ENCODE measurements around the gene RSKR. TPM values are rescaled to one million over a fixed set of nuclear protein-coding genes. Genes with fewer than 3 reads are reported as not detected.

RSKR gene
- total and polyA plus RNA-seq, 2 experiments from 2014 or later: 7.5 to 38.8 TPM

- TF ChIP-seq ETS1 (IDR thresholded peaks at IDR 0.05): no peak
- no peak for TF ChIP-seq ZNF331 (CRISPR knock-in tag; IDR thresholded peaks at IDR 0.05; ENCODE audit: low read depth)
- no peak for TF ChIP-seq JUNB (IDR thresholded peaks at IDR 0.05; ENCODE audit: unreplicated experiment)
- no peak for TF ChIP-seq STAT1 (IDR thresholded peaks at IDR 0.05; ENCODE audit: unreplicated experiment)
- no peak for TF ChIP-seq POLR2AphosphoS5 (IDR thresholded peaks at IDR 0.05; ENCODE audit: low read depth)
- TF ChIP-seq CTCF (conservative IDR thresholded peaks at IDR 0.05; ENCODE audit: low read depth in 2 of 2): no peak
- TF ChIP-seq EZH2 (IDR thresholded peaks at IDR 0.05; ENCODE audit: low read depth, unreplicated experiment): no peak
- no peak for TF ChIP-seq CREB1 (CRISPR knock-in tag; IDR thresholded peaks at IDR 0.05; ENCODE audit: low read depth)
These were observed 16.2 kb downstream of the RSKR start (continued) for GRCh38 chr17:28597606-28598383.

- Histone ChIP-seq H3K27me3 (ENCODE audit: insufficient read depth) (no peaks in the 10 kb centered on the region), H4K20me1 (replicated peaks; ENCODE audit: insufficient read depth) (peaks cover 20% of the 10 kb centered on the region), H3K36me3 (ENCODE audit: insufficient read depth) (peaks cover 75% of the 10 kb centered on the region), H3K27ac (ENCODE audit: low read depth) (no peak overlapping the region), H2AFZ (no peak overlapping the region), H3K9me2 (ENCODE audit: insufficient read depth) (no peaks in the 10 kb centered on the region), H3K4me1 (ENCODE audit: insufficient read depth) (no peaks in the 10 kb centered on the region), H3F3A (replicated peaks; ENCODE audit: low read depth) (no peaks in the 10 kb centered on the region; the same call in 1 of the 2 replicates), H3K4me3 (no peak overlapping the region), H3K4me2 (no peak overlapping the region), H3K79me2 (replicated peaks; ENCODE audit: insufficient read depth) (peaks cover 34% of the 10 kb centered on the region)
- Mint-ChIP-seq H3K4me3 (no peak overlapping the region), H3K27me3 (ENCODE audit: insufficient read depth, low read depth, poor library complexity) (no peaks in the 10 kb centered on the region), H3K36me3 (ENCODE audit: low read depth) (peaks cover 69% of the 10 kb centered on the region), H3K27ac (no peak overlapping the region), H3K4me1 (peaks cover under 1% of the 10 kb centered on the region; the same call in 2 of the 3 replicates), H3K9me3 (no peaks in the 10 kb centered on the region)
- ATAC-seq: no peak
- DNase-seq (ENCODE audit: low spot score): no peak
- TF ChIP-seq ETS1 (IDR thresholded peaks at IDR 0.05) (no peak), ZNF331 (CRISPR knock-in tag; IDR thresholded peaks at IDR 0.05; ENCODE audit: low read depth) (no peak), NANOG (IDR thresholded peaks at IDR 0.05; ENCODE audit: borderline replicate concordance) (no peak), REST (IDR thresholded peaks at IDR 0.05; ENCODE audit: unreplicated experiment) (no peak), CREB1 (CRISPR knock-in tag; IDR thresholded peaks at IDR 0.05; ENCODE audit: low read depth) (no peak), EZH2 (IDR thresholded peaks at IDR 0.05; ENCODE audit: low read depth, unreplicated experiment) (no peak), EZH2phosphoT487 (IDR thresholded peaks at IDR 0.05; ENCODE audit: unreplicated experiment) (no peak), ZNF114 (CRISPR knock-in tag; IDR thresholded peaks at IDR 0.05) (no peak)
These were observed 21.7 kb downstream of the RSKR start for GRCh38 chr17:28592260-28592659.
